GM12878 (cell line): ENCODE measurements around the gene POR. TPM values are rescaled to one million over a fixed set of nuclear protein-coding genes. Genes with fewer than 3 reads are reported as not detected.

ENCODE experiments used
- ATAC-seq: fragments of 200-7000 bp; cut with Tn5 transposase; 3 replicates; pipeline ENCODE4 v1.9.1; 2020; ENCODE audit warnings: mild to moderate bottlenecking, moderate library complexity
- BruUV-seq: library from RNA; stranded (reverse); fragments of 400-500 nt; replicated peaks from 2 replicates; lab custom pipeline; 2021; lab: Mats Ljungman, UMichigan
- CTCF ChIA-PET: fragments of 300-600 bp; sonication (Branson Sonifier 250); formaldehyde crosslinking; extraction: SDS; loops from one replicate; lab custom pipeline; 2021; ENCODE audit warnings: inconsistent platforms; lab: Yijun Ruan, JAX
- POLR2A ChIA-PET: fragments of 350-600 bp; formaldehyde crosslinking; extraction: SDS; loops from one replicate; lab custom pipeline; 2021; ENCODE audit warnings: inconsistent platforms; lab: Charles Lee
- RAD21 ChIA-PET: fragments of 300-600 bp; sonication (Branson Sonifier 250); formaldehyde crosslinking; loops from one replicate; lab custom pipeline; 2023; ENCODE audit warnings: antibody characterized with exemption; ENCODE audit not compliant: unreplicated experiment; lab: Charles Lee
- SMC1A ChIA-PET: fragments of 300-600 bp; sonication (Branson Sonifier 250); formaldehyde crosslinking; loops from one replicate; lab custom pipeline; 2023; ENCODE audit not compliant: unreplicated experiment, uncharacterized antibody; lab: Charles Lee
- DNase-seq: peaks from one replicate; pipeline ENCODE4 v3.0.0-alpha.2; 2011; ENCODE audit warnings: low read depth, low spot score
- FAIRE-seq: peaks from 3 replicates; lab custom pipeline; 2011; peaks lifted over from hg19 to GRCh38; lab: Jason Lieb, UNC
- H2AFZ ChIP-seq: 2 replicates; pipeline ENCODE4 v1.6.0; 2011; ENCODE audit warnings: low read depth, low read length, control low read depth; ENCODE audit not compliant: control insufficient read depth
- H3K27ac ChIP-seq: 2 replicates; pipeline ENCODE4 v1.5.1; 2011; ENCODE audit warnings: control low read depth; ENCODE audit not compliant: control insufficient read depth, insufficient read depth
- H3K27me3 ChIP-seq, 2 experiments: replicated peaks in 1 of 2; 2 replicates each; pipeline versions ENCODE4 v1.6.0 to v1.6.1; 2011; ENCODE audit warnings: low read length in 1 of 2; ENCODE audit not compliant: control insufficient read depth in 2 of 2, insufficient read depth in 2 of 2
- H3K36me3 ChIP-seq, 2 experiments: 2 replicates each; pipeline ENCODE4 v1.5.1; 2011; ENCODE audit warnings: low read length in 1 of 2; ENCODE audit not compliant: control insufficient read depth in 2 of 2, insufficient read depth in 2 of 2
- H3K4me1 ChIP-seq: 2 replicates; pipeline ENCODE4 v1.6.1; 2011; ENCODE audit warnings: mild to moderate bottlenecking, low read length, moderate library complexity, mixed read lengths; ENCODE audit not compliant: control insufficient read depth, insufficient read depth
- H3K4me2 ChIP-seq: 2 replicates; pipeline ENCODE4 v1.6.0; 2011; ENCODE audit warnings: control low read depth; ENCODE audit not compliant: control insufficient read depth, insufficient read depth
- H3K4me3 ChIP-seq: fragments of 200-600 bp; sonication (generic); 2 replicates; pipeline ENCODE4 v1.5.1; 2016
- H3K79me2 ChIP-seq: 2 replicates; pipeline ENCODE4 v1.6.0; 2011; ENCODE audit warnings: low read length; ENCODE audit not compliant: control insufficient read depth, insufficient read depth
- H3K9ac ChIP-seq: 2 replicates; pipeline ENCODE4 v1.8.0; 2011; ENCODE audit warnings: low read length, control low read depth, mixed read lengths; ENCODE audit not compliant: control insufficient read depth, insufficient read depth
- H3K9me3 ChIP-seq: replicated peaks from 3 replicates; pipeline ENCODE4 v1.5.1; 2011; ENCODE audit warnings: mild to moderate bottlenecking, low read length; ENCODE audit not compliant: control insufficient read depth, insufficient read depth
- H4K20me1 ChIP-seq: 2 replicates; pipeline ENCODE4 v1.6.0; 2011; ENCODE audit not compliant: control insufficient read depth, insufficient read depth
- NBN ChIP-seq: fragments of 450-650 bp; IDR thresholded peaks from 2 replicates; pipeline ENCODE4 v1.6.1; 2016
- TCF7 ChIP-seq: IDR thresholded peaks from 2 replicates; pipeline ENCODE4 v1.6.1; 2014; ENCODE audit warnings: antibody characterized with exemption, borderline replicate concordance
- WGBS: methylation state at CpG from one replicate; pipeline ENCODE4 v1.1.6; 2016; ENCODE audit warnings: low lambda C conversion rate; ENCODE audit not compliant: insufficient replicate concordance, insufficient coverage; ENCODE audit errors: missing lambda C conversion rate; 5-methylcytosine and 5-hydroxymethylcytosine counted together
- in situ Hi-C: fragments of 300-500 bp; cut with MboI; formaldehyde crosslinking; loops from 9 replicates; pipeline ENCODE4 v1.14.3; 2018; ENCODE audit warnings: mixed read lengths
- intact Hi-C: fragments of 100-400 bp; cut with micrococcal nuclease; formaldehyde crosslinking; loops from one replicate; pipeline ENCODE4 v1.14.2; 2022; ENCODE audit not compliant: unreplicated experiment
- polyA plus RNA-seq, 11 experiments: library from polyadenylated mRNA; depleted of rRNA in 4 of 11; unstranded in 6 of 11; stranded (reverse) in 5 of 11; fragments of >200 nt; fragmentation: Nextera tagmentation in 4 of 11; fragmentation: Illumina TruSeq in 1 of 11; extraction: Ambion mirVana in 4 of 11; extraction: Trizol in 1 of 11; gene quantifications; 1 replicate in 1 of 11; 2 replicates in 10 of 11; pipeline versions ENCODE4 v1.2.1 to v1.2.3, GENCODE V29; 2011 to 2016; ENCODE audit warnings: inconsistent platforms in 2 of 11, missing spikeins in 2 of 11, low read depth in 1 of 11
- total RNA-seq, 4 experiments: library from RNA; depleted of rRNA in 3 of 4; stranded (reverse); fragments of >200 nt in 3 of 4; fragmentation: Illumina TruSeq in 1 of 4; extraction: Trizol in 1 of 4; gene quantifications; 2 replicates each; pipeline versions ENCODE4 v1.2.1 to v1.2.3, GENCODE V29; 2013 to 2021
- TF ChIP-seq, protein P1 (sequence below): IDR thresholded peaks from 2 replicates; pipeline ENCODE4 v1.6.1; 2011; ENCODE audit warnings: borderline replicate concordance, low read depth, mild to moderate bottlenecking, moderate library complexity, mixed read lengths, low read length; ENCODE audit not compliant: insufficient read depth; ENCODE audit errors: extremely low read length
- TF ChIP-seq, protein P2 (sequence below): fragments of 450-650 bp; IDR thresholded peaks from 2 replicates; pipeline ENCODE4 v1.6.1; 2017; ENCODE audit warnings: mild to moderate bottlenecking, moderate library complexity

Gene POR
- total and polyA plus RNA-seq, 10 of the 15 experiments (the other 5 are each of a cell fraction or from before 2014, with no cell fraction given): 2.2 to 75.8 (median 35.9) TPM

DNA sequence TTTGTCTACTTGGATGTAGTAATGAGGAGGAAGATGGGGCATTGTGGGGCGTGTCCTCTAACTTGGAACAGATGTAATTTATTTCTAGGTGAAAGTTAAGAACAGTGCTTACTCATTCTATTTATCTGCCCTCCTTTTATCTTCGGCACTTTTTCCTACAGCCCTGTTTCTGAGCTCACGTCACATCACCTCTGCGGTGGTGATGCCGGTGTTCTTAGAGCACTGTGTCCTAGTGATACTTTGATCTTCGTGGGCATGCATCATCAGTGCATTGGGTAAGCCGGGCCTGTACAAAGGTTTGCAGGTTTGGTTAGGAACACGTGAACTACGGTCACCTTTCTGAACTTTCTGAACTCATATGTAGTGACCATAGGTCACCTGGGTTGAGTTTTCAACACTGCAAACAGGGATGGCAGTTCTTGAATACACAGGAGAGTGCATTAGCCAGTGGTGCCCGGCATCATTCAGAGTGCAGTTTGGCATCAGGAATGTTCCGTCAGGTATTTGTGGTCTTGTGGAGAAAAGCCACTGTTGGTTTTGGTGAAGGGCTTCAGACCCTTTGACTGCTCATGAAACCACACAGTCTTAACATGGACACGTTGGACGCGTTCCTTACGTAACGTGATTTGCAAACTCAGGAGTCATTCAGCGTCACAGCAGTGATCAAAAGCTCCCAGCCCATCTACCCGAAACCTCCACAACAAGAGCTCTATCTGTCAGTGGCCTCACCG is 5.6 kb downstream of the POR start:
- ATAC-seq (no peak), FAIRE-seq (no peak), DNase-seq (no peak)
- in situ Hi-C loops (no loop called here), intact Hi-C loops (no loop called here)
- H3K4me3 ChIP-seq: no peak overlapping the region
- H2AFZ ChIP-seq: no peak overlapping the region
- ChIA-PET RAD21 (no interaction called here), POLR2A (interaction anchor here (0.6 to 0.7 kb wide), 3 partner anchors 49 to 291 kb away, joined by 3 read pairs; no protein-coding TSS in a partner anchor), SMC1A (no interaction called here), CTCF (no interaction called here)
- no peaks in the 10 kb centered on the region for H3K9me3 ChIP-seq
- H3K79me2 ChIP-seq: peaks cover 44% of the 10 kb centered on the region
- no peaks in the 10 kb centered on the region for H3K36me3 ChIP-seq
- no peaks in the 10 kb centered on the region for H3K27me3 ChIP-seq
- no peak overlapping the region for H3K27ac ChIP-seq
- TF ChIP-seq TCF7: 0 out of 2 replicates have a peak, but pooled peaks have one; percentile 29
- TF ChIP-seq NBN: no peak
- TF ChIP-seq, protein P1, sequence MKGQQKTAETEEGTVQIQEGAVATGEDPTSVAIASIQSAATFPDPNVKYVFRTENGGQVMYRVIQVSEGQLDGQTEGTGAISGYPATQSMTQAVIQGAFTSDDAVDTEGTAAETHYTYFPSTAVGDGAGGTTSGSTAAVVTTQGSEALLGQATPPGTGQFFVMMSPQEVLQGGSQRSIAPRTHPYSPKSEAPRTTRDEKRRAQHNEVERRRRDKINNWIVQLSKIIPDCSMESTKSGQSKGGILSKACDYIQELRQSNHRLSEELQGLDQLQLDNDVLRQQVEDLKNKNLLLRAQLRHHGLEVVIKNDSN: no peak
- TF ChIP-seq, protein P2, sequence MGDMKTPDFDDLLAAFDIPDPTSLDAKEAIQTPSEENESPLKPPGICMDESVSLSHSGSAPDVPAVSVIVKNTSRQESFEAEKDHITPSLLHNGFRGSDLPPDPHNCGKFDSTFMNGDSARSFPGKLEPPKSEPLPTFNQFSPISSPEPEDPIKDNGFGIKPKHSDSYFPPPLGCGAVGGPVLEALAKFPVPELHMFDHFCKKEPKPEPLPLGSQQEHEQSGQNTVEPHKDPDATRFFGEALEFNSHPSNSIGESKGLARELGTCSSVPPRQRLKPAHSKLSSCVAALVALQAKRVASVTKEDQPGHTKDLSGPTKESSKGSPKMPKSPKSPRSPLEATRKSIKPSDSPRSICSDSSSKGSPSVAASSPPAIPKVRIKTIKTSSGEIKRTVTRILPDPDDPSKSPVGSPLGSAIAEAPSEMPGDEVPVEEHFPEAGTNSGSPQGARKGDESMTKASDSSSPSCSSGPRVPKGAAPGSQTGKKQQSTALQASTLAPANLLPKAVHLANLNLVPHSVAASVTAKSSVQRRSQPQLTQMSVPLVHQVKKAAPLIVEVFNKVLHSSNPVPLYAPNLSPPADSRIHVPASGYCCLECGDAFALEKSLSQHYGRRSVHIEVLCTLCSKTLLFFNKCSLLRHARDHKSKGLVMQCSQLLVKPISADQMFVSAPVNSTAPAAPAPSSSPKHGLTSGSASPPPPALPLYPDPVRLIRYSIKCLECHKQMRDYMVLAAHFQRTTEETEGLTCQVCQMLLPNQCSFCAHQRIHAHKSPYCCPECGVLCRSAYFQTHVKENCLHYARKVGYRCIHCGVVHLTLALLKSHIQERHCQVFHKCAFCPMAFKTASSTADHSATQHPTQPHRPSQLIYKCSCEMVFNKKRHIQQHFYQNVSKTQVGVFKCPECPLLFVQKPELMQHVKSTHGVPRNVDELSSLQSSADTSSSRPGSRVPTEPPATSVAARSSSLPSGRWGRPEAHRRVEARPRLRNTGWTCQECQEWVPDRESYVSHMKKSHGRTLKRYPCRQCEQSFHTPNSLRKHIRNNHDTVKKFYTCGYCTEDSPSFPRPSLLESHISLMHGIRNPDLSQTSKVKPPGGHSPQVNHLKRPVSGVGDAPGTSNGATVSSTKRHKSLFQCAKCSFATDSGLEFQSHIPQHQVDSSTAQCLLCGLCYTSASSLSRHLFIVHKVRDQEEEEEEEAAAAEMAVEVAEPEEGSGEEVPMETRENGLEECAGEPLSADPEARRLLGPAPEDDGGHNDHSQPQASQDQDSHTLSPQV: no peak
- peaks cover 24% of the 10 kb centered on the region for H3K4me1 ChIP-seq
- H3K9ac ChIP-seq: no peak overlapping the region
- H4K20me1 ChIP-seq: no peaks in the 10 kb centered on the region
- no TSS peak for BruUV-seq
- 84% methylated on average over 19 of the region's 19 CpGs for WGBS
- no peak overlapping the region for H3K4me2 ChIP-seq
